KMS-11 (cell line): Measurements from ENCODE around the gene CABLES1.

ENCODE experiments used
- H2AFZ ChIP-seq: fragments of 200-600 bp; sonication (generic); 2 replicates; pipeline ENCODE4 v1.6.1; 2016; ENCODE audit warnings: antibody characterized with exemption, mixed run types, low read depth
- H3K27ac ChIP-seq: fragments of 200-600 bp; sonication (generic); 2 replicates; pipeline ENCODE4 v1.6.1; 2016; ENCODE audit warnings: mild to moderate bottlenecking, mixed run types
- H3K27me3 ChIP-seq: fragments of 200-600 bp; sonication (generic); 2 replicates; pipeline ENCODE4 v1.6.1; 2017; ENCODE audit warnings: mild to moderate bottlenecking, low read depth, mixed run types, moderate library complexity; ENCODE audit not compliant: insufficient read depth
- H3K36me3 ChIP-seq: fragments of 200-600 bp; sonication (generic); 2 replicates; pipeline ENCODE4 v1.6.1; 2017; ENCODE audit warnings: mild to moderate bottlenecking, mixed run types; ENCODE audit not compliant: insufficient read depth
- H3K4me1 ChIP-seq: fragments of 200-600 bp; sonication (generic); 2 replicates; pipeline ENCODE4 v1.6.1; 2016; ENCODE audit warnings: mild to moderate bottlenecking, low read depth, mixed run types; ENCODE audit not compliant: poor library complexity, severe bottlenecking
- H3K4me2 ChIP-seq: fragments of 200-600 bp; sonication (generic); 2 replicates; pipeline ENCODE4 v1.7.0; 2016; ENCODE audit warnings: mild to moderate bottlenecking, mixed run types
- H3K4me3 ChIP-seq: fragments of 200-600 bp; sonication (generic); IDR thresholded peaks from 2 replicates; pipeline ENCODE4 v1.6.1; 2017; ENCODE audit warnings: low read depth, low read length, mixed read lengths; ENCODE audit not compliant: insufficient read depth
- H3K79me2 ChIP-seq: fragments of 200-600 bp; sonication (generic); 2 replicates; pipeline ENCODE4 v1.6.1; 2016; ENCODE audit warnings: low read depth, mixed run types; ENCODE audit not compliant: insufficient read depth
- H3K9ac ChIP-seq: fragments of 200-600 bp; sonication (generic); 2 replicates; pipeline ENCODE4 v1.6.1; 2016; ENCODE audit warnings: mild to moderate bottlenecking, mixed run types
- H4K20me1 ChIP-seq: fragments of 200-600 bp; sonication (generic); 2 replicates; pipeline ENCODE4 v1.6.1; 2016; ENCODE audit warnings: mild to moderate bottlenecking, mixed run types; ENCODE audit not compliant: insufficient read depth
- CTCF ChIP-seq: fragments of 200-600 bp; sonication (generic); conservative IDR thresholded peaks from 2 replicates; pipeline ENCODE4 v1.6.1; 2017; ENCODE audit warnings: low read depth, mild to moderate bottlenecking, antibody characterized with exemption, low read length, moderate library complexity, mixed read lengths

The CABLES1 gene

GRCh38 chr18:23204589-23205235 is 69.4 kb downstream of the CABLES1 start:
- no peaks in the 10 kb centered on the region for H3K27me3 ChIP-seq

GRCh38 chr18:23205980-23206379 is 70.7 kb downstream of the CABLES1 start:
- Histone ChIP-seq H3K27me3 (no peaks in the 10 kb centered on the region), H3K4me1 (peaks cover 64% of the 10 kb centered on the region), H3K9ac (no peak overlapping the region), H3K4me2 (no peak overlapping the region), H3K36me3 (peaks cover 18% of the 10 kb centered on the region; the same call in 1 of the 2 replicates), H3K4me3 (no peak overlapping the region), H3K79me2 (peaks cover 9% of the 10 kb centered on the region; the same call in 1 of the 2 replicates), H2AFZ (no peak overlapping the region), H3K27ac (no peak overlapping the region), H4K20me1 (no peaks in the 10 kb centered on the region)
- no peak for TF ChIP-seq CTCF

More at GRCh38 chr18:23204589-23205235, 69.4 kb downstream of the CABLES1 start:
- H3K27ac ChIP-seq: no peak overlapping the region; the same call in 1 of the 2 replicates
- TF ChIP-seq CTCF: no peak
- H3K36me3 ChIP-seq: peaks cover 18% of the 10 kb centered on the region; the same call in 1 of the 2 replicates
- no peak overlapping the region for H3K4me3 ChIP-seq
- H3K79me2 ChIP-seq: peaks cover 6% of the 10 kb centered on the region; the same call in 1 of the 2 replicates
- H3K9ac ChIP-seq: no peak overlapping the region
- peaks cover 60% of the 10 kb centered on the region for H3K4me1 ChIP-seq
- H2AFZ ChIP-seq: no peak overlapping the region
- H3K4me2 ChIP-seq: no peak overlapping the region
- H4K20me1 ChIP-seq: no peaks in the 10 kb centered on the region

- no peaks in the 10 kb centered on the region for H4K20me1 ChIP-seq
- H3K4me1 ChIP-seq: peaks cover 72% of the 10 kb centered on the region
- peaks cover 18% of the 10 kb centered on the region; the same call in 1 of the 2 replicates for H3K36me3 ChIP-seq
Measured at GRCh38 chr18:23207191-23207955, 72.1 kb downstream of the CABLES1 start.

GRCh38 chr18:23207994-23208393 is 72.7 kb downstream of the CABLES1 start:
- H3K4me3 ChIP-seq: no peak overlapping the region
- no peak for TF ChIP-seq CTCF
- H3K36me3 ChIP-seq: peaks cover 17% of the 10 kb centered on the region; the same call in 1 of the 2 replicates
- H3K9ac ChIP-seq: no peak overlapping the region
- H3K27me3 ChIP-seq: no peaks in the 10 kb centered on the region
- peaks cover 77% of the 10 kb centered on the region for H3K4me1 ChIP-seq
- peaks cover 18% of the 10 kb centered on the region; the same call in 1 of the 2 replicates for H3K79me2 ChIP-seq
- H3K4me2 ChIP-seq: no peak overlapping the region
- peak overlapping the region; percentile 9; the same call in 1 of the 2 replicates for H3K27ac ChIP-seq
- H2AFZ ChIP-seq: no peak overlapping the region
- H4K20me1 ChIP-seq: no peaks in the 10 kb centered on the region

More at GRCh38 chr18:23207191-23207955, 72.1 kb downstream of the CABLES1 start:
- H3K4me2 ChIP-seq: no peak overlapping the region
- H3K27me3 ChIP-seq: no peaks in the 10 kb centered on the region
- H3K79me2 ChIP-seq: peaks cover 17% of the 10 kb centered on the region; the same call in 1 of the 2 replicates
- no peak overlapping the region for H3K4me3 ChIP-seq
- peak; percentile 82 for TF ChIP-seq CTCF
- no peak overlapping the region for H2AFZ ChIP-seq
- H3K27ac ChIP-seq: peak overlapping the region; percentile 9; the same call in 1 of the 2 replicates
- H3K9ac ChIP-seq: no peak overlapping the region
